Neural progenitor cell (in vitro differentiated cells): Measurements from ENCODE around the gene EPX.

Experiments
- EZH2 ChIP-seq: fragments of 200-600 bp; sonication (generic); IDR thresholded peaks from 2 replicates; pipeline ENCODE4 v1.6.1; 2017; ENCODE audit warnings: antibody characterized with exemption, mild to moderate bottlenecking, moderate library complexity
- EZH2phosphoT487 ChIP-seq: fragments of 200-600 bp; sonication (generic); IDR thresholded peaks from 2 replicates; pipeline ENCODE4 v1.6.1; 2017; ENCODE audit warnings: antibody characterized with exemption
- TF ChIP-seq, protein P1 (sequence below): fragments of 200-600 bp; sonication (generic); IDR thresholded peaks from 2 replicates; pipeline ENCODE4 v1.5.1; 2017; ENCODE audit warnings: antibody characterized with exemption, mild to moderate bottlenecking

DNA sequence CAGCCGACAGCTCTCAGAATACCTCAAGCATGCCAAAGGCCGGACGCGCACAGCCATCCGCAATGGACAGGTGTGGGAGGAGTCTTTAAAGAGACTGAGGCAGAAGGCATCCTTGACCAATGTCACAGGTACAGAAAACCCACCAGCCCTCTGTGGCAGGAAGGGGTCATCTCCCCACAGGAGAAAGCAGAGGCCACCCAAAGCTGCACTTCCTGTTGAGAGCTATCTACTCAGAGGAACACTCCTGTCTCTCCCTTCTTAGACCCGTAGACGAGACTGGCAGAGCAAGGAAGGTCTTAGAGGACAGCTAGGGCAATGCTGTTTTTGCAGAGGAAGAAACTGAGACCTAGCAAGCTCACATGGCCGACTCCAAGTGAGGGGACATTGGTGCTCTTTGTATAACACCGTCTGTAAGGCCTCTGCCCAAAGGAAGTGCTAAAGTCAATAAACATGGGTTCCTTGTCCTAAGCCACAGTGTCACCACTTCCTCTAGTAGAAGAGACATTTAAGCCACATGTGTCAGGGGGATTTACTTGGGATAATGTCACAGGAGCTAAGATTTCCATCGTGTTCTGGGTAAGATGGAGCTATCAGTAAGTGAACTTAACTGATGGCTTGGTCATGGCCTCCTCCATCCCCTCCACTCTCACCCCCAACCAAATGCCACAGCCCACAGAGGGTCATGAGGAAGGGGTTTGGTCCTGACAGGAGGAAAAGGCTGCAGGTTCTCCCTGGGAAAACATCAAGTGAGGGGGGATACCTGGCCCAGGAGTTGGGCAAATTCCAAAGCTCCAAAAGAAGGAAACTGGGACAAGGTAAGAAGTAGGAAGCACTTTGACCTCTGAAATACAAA is 55.2 kb downstream of the EPX start:
- TF ChIP-seq, protein P1, sequence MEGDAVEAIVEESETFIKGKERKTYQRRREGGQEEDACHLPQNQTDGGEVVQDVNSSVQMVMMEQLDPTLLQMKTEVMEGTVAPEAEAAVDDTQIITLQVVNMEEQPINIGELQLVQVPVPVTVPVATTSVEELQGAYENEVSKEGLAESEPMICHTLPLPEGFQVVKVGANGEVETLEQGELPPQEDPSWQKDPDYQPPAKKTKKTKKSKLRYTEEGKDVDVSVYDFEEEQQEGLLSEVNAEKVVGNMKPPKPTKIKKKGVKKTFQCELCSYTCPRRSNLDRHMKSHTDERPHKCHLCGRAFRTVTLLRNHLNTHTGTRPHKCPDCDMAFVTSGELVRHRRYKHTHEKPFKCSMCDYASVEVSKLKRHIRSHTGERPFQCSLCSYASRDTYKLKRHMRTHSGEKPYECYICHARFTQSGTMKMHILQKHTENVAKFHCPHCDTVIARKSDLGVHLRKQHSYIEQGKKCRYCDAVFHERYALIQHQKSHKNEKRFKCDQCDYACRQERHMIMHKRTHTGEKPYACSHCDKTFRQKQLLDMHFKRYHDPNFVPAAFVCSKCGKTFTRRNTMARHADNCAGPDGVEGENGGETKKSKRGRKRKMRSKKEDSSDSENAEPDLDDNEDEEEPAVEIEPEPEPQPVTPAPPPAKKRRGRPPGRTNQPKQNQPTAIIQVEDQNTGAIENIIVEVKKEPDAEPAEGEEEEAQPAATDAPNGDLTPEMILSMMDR: no peak
- TF ChIP-seq EZH2 (no peak), EZH2phosphoT487 (no peak)
